Left ventricle myocardium inferior (tissue), 1 donor: ENCODE data around the gene KIRREL3. TPM values are rescaled to one million over a fixed set of nuclear protein-coding genes. Genes with fewer than 3 reads are reported as not detected.

Source experiments
- DNase-seq: peaks from one replicate; pipeline ENCODE4 v3.0.0-alpha.2; 2020
- H3K27ac ChIP-seq: fragments of 200-600 bp; replicated peaks from 2 replicates; pipeline ENCODE4 v1.8.0; 2021
- H3K27me3 ChIP-seq: fragments of 200-600 bp; 2 replicates; pipeline ENCODE4 v1.8.0; 2021; ENCODE audit warnings: low read depth
- H3K36me3 ChIP-seq: fragments of 200-600 bp; 2 replicates; pipeline ENCODE4 v1.8.0; 2021
- H3K4me1 ChIP-seq: fragments of 200-600 bp; 2 replicates; pipeline ENCODE4 v1.8.0; 2021
- H3K4me3 ChIP-seq: fragments of 200-600 bp; 2 replicates; pipeline ENCODE4 v1.8.0; 2021; ENCODE audit warnings: mild to moderate bottlenecking, moderate library complexity
- H3K9me3 ChIP-seq: fragments of 200-600 bp; replicated peaks from 2 replicates; pipeline ENCODE4 v1.8.0; 2021
- intact Hi-C: fragments of 100-400 bp; cut with micrococcal nuclease; formaldehyde crosslinking; loops from one replicate; pipeline ENCODE4 v1.11.0; 2022
- total RNA-seq: library from RNA; stranded (reverse); fragmentation: NEBNext Ultra II Directional; extraction: Animal tissue kit (Norgen Biotek cat#: 25700); gene quantifications from one replicate; pipeline ENCODE4 v1.2.1, GENCODE V29; 2021
- TF ChIP-seq, protein P1 (sequence below): fragments of 200-600 bp; IDR thresholded peaks from 2 replicates; pipeline ENCODE4 v1.8.0; 2021; ENCODE audit warnings: antibody characterized with exemption, mild to moderate bottlenecking, borderline replicate concordance
- donor health status: DM: no; HTN: yes; CAD: no; lungs with severe emphysema.

KIRREL3 gene
- total RNA-seq, 1 donor from 2014 or later, result 0.74 TPM

DNA sequence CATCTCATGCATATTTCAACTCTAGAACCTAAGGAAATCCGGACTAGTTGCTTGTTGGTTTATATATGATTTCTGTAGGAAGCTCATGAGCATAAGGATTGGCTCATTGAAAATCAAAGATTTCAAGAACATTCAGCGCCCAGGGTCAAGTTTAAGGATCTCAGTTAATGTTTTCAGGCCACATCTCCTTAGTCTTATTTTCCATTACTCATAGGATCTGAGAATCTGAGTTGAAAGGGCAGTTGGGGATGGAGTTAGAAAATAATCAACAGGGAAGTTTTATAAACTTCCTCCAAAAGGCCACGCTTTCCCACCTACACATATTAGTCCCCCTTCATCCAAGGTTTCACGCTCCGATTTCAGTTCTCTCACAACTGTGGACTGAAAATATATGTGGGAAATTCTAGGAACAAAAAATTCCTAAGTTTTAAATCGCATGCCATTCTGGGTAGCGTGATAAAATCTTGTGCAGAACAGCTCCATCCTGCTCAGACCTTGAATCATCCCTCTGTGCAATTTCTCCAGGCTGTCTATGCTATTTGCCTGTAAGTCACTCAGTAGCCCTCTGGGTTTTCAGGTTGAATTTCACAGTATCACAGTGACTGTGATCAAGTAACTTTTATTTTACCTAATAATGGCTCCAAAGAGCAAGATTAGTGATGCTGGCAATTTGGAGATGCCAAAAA is 160.2 kb downstream of the KIRREL3 start:
- Histone ChIP-seq H3K27ac (no peak overlapping the region), H3K4me1 (no peaks in the 10 kb centered on the region), H3K9me3 (no peaks in the 10 kb centered on the region), H3K4me3 (no peak overlapping the region), H3K36me3 (no peaks in the 10 kb centered on the region), H3K27me3 (peaks cover 56% of the 10 kb centered on the region)
- TF ChIP-seq, protein P1, sequence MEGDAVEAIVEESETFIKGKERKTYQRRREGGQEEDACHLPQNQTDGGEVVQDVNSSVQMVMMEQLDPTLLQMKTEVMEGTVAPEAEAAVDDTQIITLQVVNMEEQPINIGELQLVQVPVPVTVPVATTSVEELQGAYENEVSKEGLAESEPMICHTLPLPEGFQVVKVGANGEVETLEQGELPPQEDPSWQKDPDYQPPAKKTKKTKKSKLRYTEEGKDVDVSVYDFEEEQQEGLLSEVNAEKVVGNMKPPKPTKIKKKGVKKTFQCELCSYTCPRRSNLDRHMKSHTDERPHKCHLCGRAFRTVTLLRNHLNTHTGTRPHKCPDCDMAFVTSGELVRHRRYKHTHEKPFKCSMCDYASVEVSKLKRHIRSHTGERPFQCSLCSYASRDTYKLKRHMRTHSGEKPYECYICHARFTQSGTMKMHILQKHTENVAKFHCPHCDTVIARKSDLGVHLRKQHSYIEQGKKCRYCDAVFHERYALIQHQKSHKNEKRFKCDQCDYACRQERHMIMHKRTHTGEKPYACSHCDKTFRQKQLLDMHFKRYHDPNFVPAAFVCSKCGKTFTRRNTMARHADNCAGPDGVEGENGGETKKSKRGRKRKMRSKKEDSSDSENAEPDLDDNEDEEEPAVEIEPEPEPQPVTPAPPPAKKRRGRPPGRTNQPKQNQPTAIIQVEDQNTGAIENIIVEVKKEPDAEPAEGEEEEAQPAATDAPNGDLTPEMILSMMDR, result no peak
- intact Hi-C loops, result no loop called here
- no peak for DNase-seq

DNA sequence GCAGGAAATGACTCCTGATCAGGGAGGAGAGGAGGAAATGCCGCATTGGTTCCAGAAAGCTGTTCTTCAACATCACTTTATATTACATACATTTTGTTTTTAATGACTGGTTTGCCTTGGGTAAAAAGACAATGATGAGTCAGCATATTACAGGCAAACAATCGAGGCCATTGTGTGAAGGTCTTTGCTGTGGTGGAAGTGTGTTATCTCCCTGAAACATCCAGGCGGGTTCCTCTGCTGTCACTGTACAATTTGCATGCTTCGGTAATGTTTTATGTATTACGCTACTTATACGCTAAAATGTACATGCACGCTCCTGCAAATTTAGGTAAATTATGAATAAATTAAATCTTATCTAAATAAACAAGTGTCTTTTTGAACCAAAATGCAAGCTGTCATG is 161.1 kb downstream of the KIRREL3 start:
- peaks cover 54% of the 10 kb centered on the region for H3K27me3 ChIP-seq
- no peaks in the 10 kb centered on the region for H3K4me1 ChIP-seq
- no peaks in the 10 kb centered on the region for H3K9me3 ChIP-seq
- no peak overlapping the region for H3K27ac ChIP-seq
- no peak overlapping the region for H3K4me3 ChIP-seq
- TF ChIP-seq, protein P1, result no peak
- intact Hi-C loops, result no loop called here
- no peaks in the 10 kb centered on the region for H3K36me3 ChIP-seq
- DNase-seq, result no peak

DNA sequence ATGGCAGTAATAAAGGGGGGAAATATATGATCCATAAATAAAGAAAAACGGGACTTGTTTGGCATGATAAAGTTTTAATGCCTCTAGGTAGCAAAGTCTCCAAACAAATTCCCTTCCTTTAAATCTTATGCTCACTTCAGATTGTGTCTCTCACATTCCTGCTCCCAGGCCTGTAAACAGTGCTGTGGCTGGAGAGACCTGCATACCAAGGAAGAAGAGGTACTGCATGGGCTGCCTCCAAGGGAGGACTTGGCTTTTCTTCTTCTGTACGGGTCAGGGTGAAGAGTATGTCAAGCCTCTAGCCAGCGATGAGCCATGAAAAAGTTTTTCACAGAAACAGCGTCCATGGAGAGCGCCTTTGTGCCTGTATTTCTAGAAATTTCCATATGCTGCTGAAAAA is 161.8 kb downstream of the KIRREL3 start:
- no peak for DNase-seq
- Histone ChIP-seq H3K27ac (no peak overlapping the region), H3K4me1 (no peaks in the 10 kb centered on the region), H3K9me3 (no peaks in the 10 kb centered on the region), H3K4me3 (no peak overlapping the region), H3K36me3 (no peaks in the 10 kb centered on the region), H3K27me3 (peaks cover 54% of the 10 kb centered on the region)
- TF ChIP-seq, protein P1, result no peak
- intact Hi-C loops, result no loop called here

DNA sequence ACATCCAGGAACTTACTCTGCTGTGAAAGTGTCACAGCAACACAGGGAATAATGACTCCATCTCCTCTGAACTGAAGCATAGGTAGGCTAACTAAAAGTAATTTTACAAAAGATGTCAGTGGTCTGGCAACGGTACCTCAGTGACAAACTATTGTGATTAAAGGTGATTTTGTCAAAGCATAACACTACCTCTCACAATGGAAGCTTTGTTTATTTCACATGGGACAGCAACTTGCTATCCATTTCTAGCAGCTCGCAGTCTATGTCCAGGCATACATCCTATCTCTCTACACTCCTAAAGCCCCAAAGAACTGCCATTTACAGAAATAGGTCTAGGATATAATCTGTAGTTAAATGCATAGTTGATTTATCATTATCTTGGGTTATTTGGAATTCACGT is 163.0 kb downstream of the KIRREL3 start:
- DNase-seq, result no peak
- Histone ChIP-seq H3K36me3 (no peaks in the 10 kb centered on the region), H3K4me1 (no peaks in the 10 kb centered on the region), H3K27me3 (peaks cover 51% of the 10 kb centered on the region), H3K4me3 (no peak overlapping the region), H3K27ac (no peak overlapping the region), H3K9me3 (no peaks in the 10 kb centered on the region)
- intact Hi-C loops, result no loop called here
- TF ChIP-seq, protein P1, result no peak

DNA sequence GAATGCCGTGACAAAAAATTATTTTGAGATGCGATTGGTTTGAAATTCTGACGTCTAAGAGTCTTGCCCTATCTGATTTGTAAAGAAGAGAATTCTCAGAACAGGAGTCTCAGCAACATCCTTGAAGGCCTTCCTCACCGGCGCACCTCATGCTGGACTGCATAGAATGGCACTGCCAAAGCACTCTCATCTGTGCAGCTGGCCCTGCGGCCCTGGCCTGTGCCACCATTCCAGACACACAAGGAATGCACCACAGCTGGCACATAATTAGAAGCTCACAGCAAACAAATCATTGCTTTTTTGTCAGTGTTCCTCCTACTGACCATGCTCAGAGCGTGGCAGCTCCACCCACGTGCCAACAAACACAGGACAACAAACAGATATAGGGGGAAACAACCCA is 166.0 kb downstream of the KIRREL3 start:
- Histone ChIP-seq H3K4me3 (no peak overlapping the region), H3K36me3 (no peaks in the 10 kb centered on the region), H3K4me1 (no peaks in the 10 kb centered on the region), H3K27me3 (peaks cover 43% of the 10 kb centered on the region), H3K27ac (no peak overlapping the region), H3K9me3 (no peaks in the 10 kb centered on the region)
- TF ChIP-seq, protein P1, result no peak
- intact Hi-C loops, result no loop called here
- DNase-seq, result no peak
